GM12878 (cell line): ENCODE results near the gene CA5A.

Source experiments
- HDGF ChIP-seq: fragments of 450-650 bp; IDR thresholded peaks from 2 replicates; pipeline ENCODE4 v1.6.1; 2016; ENCODE audit warnings: antibody characterized with exemption
- JUND ChIP-seq: IDR thresholded peaks from 2 replicates; pipeline ENCODE4 v1.6.1; 2012; ENCODE audit warnings: low read depth, mild to moderate bottlenecking, low read length, improper control_type of control experiment, moderate library complexity
- RAD21 ChIP-seq: IDR thresholded peaks from 2 replicates; pipeline ENCODE4 v1.6.1; 2011; ENCODE audit warnings: mild to moderate bottlenecking, low read depth, low read length, moderate library complexity; ENCODE audit not compliant: insufficient read depth

- TF ChIP-seq JUND (no peak), RAD21 (no peak), HDGF (no peak)
These were observed 41.8 kb upstream of the CA5A start for GRCh38 chr16:87978127-87978526.
